Spleen (tissue), 11 donors: ENCODE results near the gene TSPAN18. TPM values are rescaled to one million over a fixed set of nuclear protein-coding genes. Genes with fewer than 3 reads are reported as not detected.

Experiments used
- DNase-seq: peaks from one replicate; pipeline ENCODE4 v3.0.0-alpha.2; 2020
- H3K27ac ChIP-seq, 8 donors: fragments of 200-600 bp; sonication (generic) in 7 of 8; 1 replicate in 4 of 8; 2 replicates in 4 of 8; pipeline versions ENCODE4 v1.5.0 to v1.8.0; 2016 to 2021; ENCODE audit warnings: inconsistent platforms in 4 of 8, mild to moderate bottlenecking in 4 of 8, moderate library complexity in 1 of 8
- H3K27me3 ChIP-seq, 7 donors: fragments of 200-600 bp; sonication (generic) in 6 of 7; replicated peaks in 1 of 7; 1 replicate in 4 of 7; 2 replicates in 3 of 7; pipeline versions ENCODE4 v1.5.0 to v1.8.0; 2016 to 2021; ENCODE audit warnings: inconsistent platforms in 3 of 7, mild to moderate bottlenecking in 1 of 7
- H3K36me3 ChIP-seq, 6 donors: fragments of 200-600 bp; sonication (generic) in 5 of 6; 1 replicate in 4 of 6; 2 replicates in 2 of 6; pipeline versions ENCODE4 v1.5.0 to v1.8.0; 2016 to 2021; ENCODE audit warnings: inconsistent platforms in 2 of 6
- H3K4me1 ChIP-seq, 6 donors: fragments of 200-600 bp; sonication (generic) in 5 of 6; 1 replicate in 3 of 6; 2 replicates in 3 of 6; pipeline versions ENCODE4 v1.5.0 to v1.8.0; 2016 to 2021; ENCODE audit warnings: inconsistent platforms in 3 of 6
- H3K4me3 ChIP-seq, 8 donors: fragments of 200-600 bp; sonication (generic) in 7 of 8; 1 replicate in 4 of 8; 2 replicates in 4 of 8; pipeline versions ENCODE4 v1.5.0 to v1.8.0; 2016 to 2021; ENCODE audit warnings: inconsistent platforms in 4 of 8, mild to moderate bottlenecking in 4 of 8, moderate library complexity in 2 of 8
- H3K9me3 ChIP-seq, 8 donors: fragments of 200-600 bp; sonication (generic) in 7 of 8; 1 replicate in 4 of 8; 2 replicates in 4 of 8; pipeline versions ENCODE4 v1.5.0 to v1.8.0; 2016 to 2021; ENCODE audit warnings: inconsistent platforms in 4 of 8
- CTCF ChIP-seq, 11 experiments: fragments of 200-600 bp in 7 of 11; fragments of 450-650 bp in 4 of 11; sonication (generic) in 4 of 11; IDR thresholded peaks in 8 of 11; conservative IDR thresholded peaks in 3 of 11; 1 replicate in 7 of 11; 2 replicates in 4 of 11; pipeline versions ENCODE4 v1.4.0 to v1.8.0; 2016 to 2021; ENCODE audit warnings: antibody characterized with exemption in 11 of 11, inconsistent platforms in 4 of 11, mild to moderate bottlenecking in 1 of 11
- POLR2A ChIP-seq, 3 donors: fragments of 450-650 bp; IDR thresholded peaks; one replicate each; pipeline ENCODE4 v1.5.1; 2017; ENCODE audit warnings: antibody characterized with exemption in 3 of 3, mild to moderate bottlenecking in 1 of 3
- POLR2AphosphoS5 ChIP-seq, 3 donors: sonication (generic); formaldehyde crosslinking; IDR thresholded peaks; one replicate each; pipeline ENCODE4 v1.5.1; 2017; ENCODE audit warnings: antibody characterized with exemption in 3 of 3
- WGBS, 5 donors: extraction: QIAGEN DNeasy Blood & Tissue Kit in 3 of 5; methylation state at CpG; one replicate each; pipeline versions ENCODE4 v1.1.5 to v1.1.7; 2013 to 2018; 5-methylcytosine and 5-hydroxymethylcytosine counted together
- intact Hi-C: fragments of 100-400 bp; cut with DNase I; formaldehyde crosslinking; loops from one replicate; pipeline ENCODE4 v1.15.0; 2023; ENCODE audit warnings: low total_unique reads
- polyA plus RNA-seq, 3 donors: library from polyadenylated mRNA; stranded (reverse); fragments of 200-250 nt; gene quantifications; one replicate each; pipeline ENCODE4 v1.2.1, GENCODE V29; 2013
- total RNA-seq, 7 donors: library from RNA; depleted of rRNA in 3 of 7; stranded (reverse); fragments of >200 nt in 3 of 7; fragmentation: NEBNext Ultra II Directional in 4 of 7; extraction: Animal tissue kit (Norgen Biotek cat#: 25700) in 4 of 7; gene quantifications; one replicate each; pipeline versions ENCODE4 v1.1.0 to v1.2.1, GENCODE V29; 2016 to 2021
- donor health status: healthy with polysubstance abuse.
- donor health status: DM: no; HTN: no; CAD: no; lungs with moderate emphysema.
- donor health status: DM: no; HTN: no; CAD: no.
- donor health status: Bipolar disorder and iron deficiency.
- donor health status: healthy.
- donor health status: DM: no; HTN: no; CAD: no.
- donor health status: DM: yes; HTN: yes; CAD: no.

Gene TSPAN18
- total and polyA plus RNA-seq, 10 donors = 2.1 to 47.5 (median 21.3) TPM

GRCh38 chr11:44903035-44903434 is 176.3 kb downstream of the TSPAN18 start:
- TF ChIP-seq POLR2A (IDR thresholded peaks at IDR 0.05) (no peak), CTCF (IDR thresholded peaks at IDR 0.05 in 8 of 11, conservative IDR thresholded peaks at IDR 0.05 in 3 of 11) (no peak), POLR2AphosphoS5 (IDR thresholded peaks at IDR 0.05) (no peak)
- no peaks in the 10 kb centered on the region for H3K27me3 ChIP-seq
- 69 to 85% (median 81%) methylated on average over 7 of the region's 7 CpGs for WGBS, 5 donors
- H3K36me3 ChIP-seq = no peaks in the 10 kb centered on the region
- H3K9me3 ChIP-seq = peaks cover 0 to 12% (median 0%) of the 10 kb centered on the region in 8 donors
- intact Hi-C loops = no loop called here
- H3K4me3 ChIP-seq = no peak overlapping the region
- H3K27ac ChIP-seq = no peak overlapping the region
- peaks cover 0 to 18% (median 0%) of the 10 kb centered on the region in 6 donors for H3K4me1 ChIP-seq
- no peak for DNase-seq

GRCh38 chr11:44903518-44903917 is 176.8 kb downstream of the TSPAN18 start:
- no peak for TF ChIP-seq CTCF (IDR thresholded peaks at IDR 0.05 in 8 of 11, conservative IDR thresholded peaks at IDR 0.05 in 3 of 11)
- no peak for TF ChIP-seq POLR2AphosphoS5 (IDR thresholded peaks at IDR 0.05)
- TF ChIP-seq POLR2A (IDR thresholded peaks at IDR 0.05) = no peak
- Histone ChIP-seq H3K4me1 (peaks cover 0 to 18% (median 0%) of the 10 kb centered on the region in 6 donors), H3K36me3 (no peaks in the 10 kb centered on the region), H3K9me3 (peaks cover 0 to 10% (median 0%) of the 10 kb centered on the region in 8 donors), H3K4me3 (no peak overlapping the region), H3K27ac (no peak overlapping the region), H3K27me3 (no peaks in the 10 kb centered on the region)
- DNase-seq = no peak
- intact Hi-C loops = no loop called here
- 85 to 95% (median 91%) methylated on average over 3 of the region's 3 CpGs for WGBS, 5 donors

- peaks cover 0 to 18% (median 0%) of the 10 kb centered on the region in 6 donors for H3K4me1 ChIP-seq
- WGBS, 5 donors = 72 to 82% (median 78%) methylated on average over 12 of the region's 12 CpGs
- H3K27ac ChIP-seq = no peak overlapping the region
- no peaks in the 10 kb centered on the region for H3K36me3 ChIP-seq
- TF ChIP-seq POLR2AphosphoS5 (IDR thresholded peaks at IDR 0.05) = no peak
- TF ChIP-seq POLR2A (IDR thresholded peaks at IDR 0.05) = no peak
- TF ChIP-seq CTCF (IDR thresholded peaks at IDR 0.05 in 8 of 11, conservative IDR thresholded peaks at IDR 0.05 in 3 of 11) = no peak
- H3K4me3 ChIP-seq = no peak overlapping the region
- DNase-seq = no peak
- H3K27me3 ChIP-seq = no peaks in the 10 kb centered on the region
- intact Hi-C loops = no loop called here
- peaks cover 0 to under 1% (median 0%) of the 10 kb centered on the region in 8 donors for H3K9me3 ChIP-seq
Observed at GRCh38 chr11:44904261-44905020, 177.7 kb downstream of the TSPAN18 start.

- Histone ChIP-seq H3K27ac (no peak overlapping the region), H3K9me3 (no peaks in the 10 kb centered on the region), H3K27me3 (no peaks in the 10 kb centered on the region), H3K4me1 (peaks cover 0 to 18% (median 0%) of the 10 kb centered on the region in 6 donors), H3K36me3 (no peaks in the 10 kb centered on the region), H3K4me3 (no peak overlapping the region)
- DNase-seq = no peak
- intact Hi-C loops = no loop called here
- TF ChIP-seq POLR2A (IDR thresholded peaks at IDR 0.05) (no peak), CTCF (IDR thresholded peaks at IDR 0.05 in 8 of 11, conservative IDR thresholded peaks at IDR 0.05 in 3 of 11) (no peak), POLR2AphosphoS5 (IDR thresholded peaks at IDR 0.05) (no peak)
- WGBS, 5 donors = 76 to 83% (median 82%) methylated on average over 9 of the region's 9 CpGs
Observed at GRCh38 chr11:44905131-44905866, 178.5 kb downstream of the TSPAN18 start.
